K562 (cell line): ENCODE measurements around the gene CAMK1D. TPM values are rescaled to one million over a fixed set of nuclear protein-coding genes. Genes with fewer than 3 reads are reported as not detected.
A peak's percentile ranks its signal among the peaks of the same experiment; 100 is the strongest.

Source experiments
- ATAC-seq: fragments of 200-7000 bp; cut with Tn5 transposase; 3 replicates; pipeline ENCODE4 v1.9.1; 2020; ENCODE audit warnings: moderate library complexity
- BruUV-seq: library from RNA; stranded (reverse); fragments of 400-500 nt; replicated peaks from 2 replicates; lab custom pipeline; 2021; lab: Mats Ljungman, UMichigan
- CTCF ChIA-PET: fragments of 300-600 bp; formaldehyde crosslinking; extraction: SDS; loops from one replicate; lab custom pipeline; 2021; ENCODE audit warnings: low intra/inter-chr PET ratio; lab: Yijun Ruan, JAX
- POLR2A ChIA-PET: fragments of 300-600, 350-650 bp; sonication (Branson Sonifier 250); formaldehyde crosslinking; extraction: SDS; loops from one replicate; lab custom pipeline; 2021; ENCODE audit warnings: antibody characterized with exemption, inconsistent platforms; lab: Yijun Ruan, JAX
- DNase-seq, 4 experiments: peaks; one replicate each; pipeline versions ENCODE4 v3.0.0 to v3.0.0-alpha.2; 2011 to 2018; ENCODE audit warnings: low spot score in 3 of 4, mixed read lengths in 3 of 4; ENCODE audit errors: extremely low read depth in 1 of 4
- FAIRE-seq: peaks from 2 replicates; lab custom pipeline; 2011; peaks lifted over from hg19 to GRCh38; lab: Jason Lieb, UNC
- H2AFZ ChIP-seq: 2 replicates; pipeline ENCODE4 v1.6.0; 2011; ENCODE audit warnings: low read depth, low read length, control low read depth, inconsistent platforms
- H3K27ac ChIP-seq: fragments of 200-600 bp; 3 replicates; pipeline ENCODE4 v1.8.0; 2011; ENCODE audit warnings: low read depth, mild to moderate bottlenecking, control low read depth, inconsistent platforms, low read length, moderate library complexity, mixed read lengths; ENCODE audit errors: extremely low read depth
- H3K27me3 ChIP-seq, 2 experiments: fragments of 300-600 bp in 1 of 2; 2 replicates in 1 of 2; 3 replicates in 1 of 2; pipeline versions ENCODE4 v1.6.0 to v1.8.0; 2011; ENCODE audit warnings: inconsistent platforms in 2 of 2, low read length in 2 of 2, mild to moderate bottlenecking in 1 of 2, mixed read lengths in 1 of 2, moderate library complexity in 1 of 2; ENCODE audit not compliant: control insufficient read depth in 2 of 2, insufficient read depth in 2 of 2
- H3K36me3 ChIP-seq: fragments of 300-600 bp; 3 replicates; pipeline ENCODE4 v1.8.0; 2011; ENCODE audit warnings: mild to moderate bottlenecking, low read length, inconsistent platforms; ENCODE audit not compliant: control insufficient read depth, insufficient read depth
- H3K4me1 ChIP-seq, 2 experiments: fragments of 200-600 bp in 1 of 2; replicated peaks in 1 of 2; 2 replicates in 1 of 2; 3 replicates in 1 of 2; pipeline versions ENCODE4 v1.5.1 to v1.8.0; 2011; ENCODE audit warnings: inconsistent platforms in 2 of 2, low read length in 2 of 2, mild to moderate bottlenecking in 1 of 2, mixed read lengths in 1 of 2, moderate library complexity in 1 of 2; ENCODE audit not compliant: control insufficient read depth in 2 of 2, insufficient read depth in 2 of 2
- H3K4me2 ChIP-seq: 2 replicates; pipeline ENCODE4 v1.6.1; 2011; ENCODE audit warnings: low read length, control low read depth, inconsistent platforms, mixed read lengths; ENCODE audit not compliant: insufficient read depth
- H3K4me3 ChIP-seq: fragments of 200-600 bp; sonication (generic), shearing (Covaris generic); 2 replicates; pipeline ENCODE4 v1.5.1; 2016; ENCODE audit warnings: control low read depth, inconsistent platforms
- H3K79me2 ChIP-seq: fragments of 200-600 bp; 3 replicates; pipeline ENCODE4 v1.8.0; 2011; ENCODE audit warnings: low read length, inconsistent platforms; ENCODE audit not compliant: control insufficient read depth, insufficient read depth
- H3K9ac ChIP-seq, 2 experiments: 2 replicates each; pipeline versions ENCODE4 v1.6.0 to v1.6.1; 2011; ENCODE audit warnings: low read depth in 2 of 2, low read length in 2 of 2, control low read depth in 1 of 2, inconsistent platforms in 1 of 2, mild to moderate bottlenecking in 1 of 2, mixed read lengths in 1 of 2; ENCODE audit not compliant: insufficient read depth in 1 of 2
- H3K9me1 ChIP-seq: one replicate; pipeline ENCODE4 v1.6.0; 2011; ENCODE audit warnings: inconsistent platforms, mild to moderate bottlenecking, low read length, moderate library complexity; ENCODE audit not compliant: control insufficient read depth, insufficient read depth
- H3K9me3 ChIP-seq: replicated peaks from 2 replicates; pipeline ENCODE4 v1.5.1; 2011; ENCODE audit warnings: low read depth, low read length, inconsistent platforms; ENCODE audit not compliant: control insufficient read depth, insufficient read depth
- H4K20me1 ChIP-seq: replicated peaks from 2 replicates; pipeline ENCODE4 v1.6.1; 2011; ENCODE audit warnings: low read length, inconsistent platforms, mixed read lengths; ENCODE audit not compliant: control insufficient read depth, insufficient read depth
- BHLHE40 ChIP-seq: IDR thresholded peaks from 2 replicates; pipeline ENCODE4 v1.6.1; 2011; ENCODE audit warnings: low read length, improper control_type of control experiment
- CEBPG ChIP-seq, 3 experiments: fragments of 200-800 bp in 1 of 3; sonication (Bioruptor generic) in 1 of 3; sonication (generic) in 1 of 3; formaldehyde crosslinking in 1 of 3; IDR thresholded peaks in 2 of 3; conservative IDR thresholded peaks in 1 of 3; 2 replicates each; pipeline versions ENCODE4 v1.6.1 to v1.8.0; 2016 to 2022; ENCODE audit warnings: missing compliant biosample characterization in 2 of 3, missing genetic modification characterization in 2 of 3, mild to moderate bottlenecking in 1 of 3, missing genetic modification reagents in 1 of 3
- CTCF ChIP-seq, 3 experiments: IDR thresholded peaks in 2 of 3; conservative IDR thresholded peaks in 1 of 3; 2 replicates each; pipeline ENCODE4 v1.5.1; 2011 to 2012; ENCODE audit warnings: low read length in 3 of 3, mild to moderate bottlenecking in 3 of 3, control low read depth in 2 of 3, improper control_type of control experiment in 1 of 3, inconsistent platforms in 1 of 3, low read depth in 1 of 3, mixed read lengths in 1 of 3, moderate library complexity in 1 of 3; ENCODE audit not compliant: insufficient read depth in 2 of 3
- ERF ChIP-seq: fragments of 450-650 bp; formaldehyde crosslinking; IDR thresholded peaks from 2 replicates; pipeline ENCODE4 v1.4.0; 2020; ENCODE audit warnings: mild to moderate bottlenecking, mixed read lengths
- NR0B1 ChIP-seq: fragments of 450-650 bp; IDR thresholded peaks from one replicate; pipeline ENCODE4 v1.6.1; 2018; ENCODE audit warnings: mild to moderate bottlenecking, moderate library complexity; ENCODE audit not compliant: partially characterized antibody
- USF1 ChIP-seq: sonication (generic); formaldehyde crosslinking; IDR thresholded peaks from 2 replicates; pipeline ENCODE4 v1.9.0; 2022; ENCODE audit warnings: mild to moderate bottlenecking, missing genetic modification reagents
- ZNF407 ChIP-seq: fragments of 450-650 bp; IDR thresholded peaks from 2 replicates; pipeline ENCODE4 v1.6.1; 2016; ENCODE audit warnings: low read depth
- WGBS: fragments of 100-300 bp; shearing (Covaris generic); methylation state at CpG from one replicate; pipeline ENCODE4 v1.1.6; 2016; ENCODE audit warnings: low coverage, mixed read lengths; ENCODE audit not compliant: insufficient coverage; ENCODE audit errors: missing lambda C conversion rate; 5-methylcytosine and 5-hydroxymethylcytosine counted together
- in situ Hi-C: fragments of 300-500 bp; cut with MboI; formaldehyde crosslinking; loops from 4 replicates; pipeline ENCODE4 v1.15.0; 2018; ENCODE audit warnings: inconsistent platforms, mixed read lengths
- intact Hi-C: fragments of 100-400 bp; cut with micrococcal nuclease; formaldehyde crosslinking; loops from 2 replicates; pipeline ENCODE4 v1.14.2; 2022
- polyA plus RNA-seq, 8 experiments: library from polyadenylated mRNA; depleted of rRNA in 4 of 8; stranded (reverse) in 5 of 8; unstranded in 3 of 8; fragments of >200 nt; fragmentation: Nextera tagmentation in 2 of 8; fragmentation: Illumina TruSeq in 1 of 8; extraction: Ambion mirVana in 2 of 8; extraction: Trizol in 1 of 8; gene quantifications; 2 replicates each; pipeline versions ENCODE4 v1.2.1 to v1.2.3, GENCODE V29; 2011 to 2014; ENCODE audit warnings: inconsistent platforms in 1 of 8, missing spikeins in 1 of 8
- total RNA-seq, 7 experiments: library from RNA; depleted of rRNA in 6 of 7; stranded (reverse); fragments of >200 nt in 6 of 7; fragmentation: Illumina TruSeq in 2 of 7; extraction: Trizol in 2 of 7; gene quantifications; 2 replicates each; pipeline versions ENCODE4 v1.2.1 to v1.2.3, GENCODE V29; 2011 to 2021; ENCODE audit warnings: low replicate concordance in 1 of 7

CAMK1D gene
- total and polyA plus RNA-seq, 9 of the 15 experiments (the other 6 are each of a cell fraction or from before 2014, with no cell fraction given): 0.12 to 0.24 (median 0.20) TPM; not detected in 5

GRCh38 chr10:12549297-12549696 lies 199.9 kb downstream of the CAMK1D start (continued):
- TF ChIP-seq CTCF (IDR thresholded peaks at IDR 0.05 in 2 of 3, conservative IDR thresholded peaks at IDR 0.05 in 1 of 3; ENCODE audit: insufficient read depth in 2 of 3, low read depth in 1 of 3, low read length in 3 of 3) (peak in 2 of 3 experiments; percentile 30 to 41; a peak in 3 of 6 replicates), USF1 (peak; percentile 20; the same call in 1 of the 2 replicates), BHLHE40 (peak; percentile 63)

GRCh38 chr10:12550994-12551393 lies 201.6 kb downstream of the CAMK1D start:
- DNase-seq (no peak), ATAC-seq (no peak), FAIRE-seq (no peak)
- no peaks in the 10 kb centered on the region for H3K9me3 ChIP-seq
- intact Hi-C loops: no loop called here
- no peak overlapping the region for H3K9ac ChIP-seq
- no peak overlapping the region for H3K4me3 ChIP-seq
- H4K20me1 ChIP-seq: 0 out of 2 replicates have a peak, but pooled peaks cover 3% of the 10 kb centered on the region
- H3K9me1 ChIP-seq: no peaks in the 10 kb centered on the region
- in situ Hi-C loops: no loop called here
- 0% methylated on average over 8 of the region's 8 CpGs for WGBS
- no peaks in the 10 kb centered on the region for H3K36me3 ChIP-seq
- ChIA-PET POLR2A (no interaction called here), CTCF (no interaction called here)
- peaks cover 17 to 48% of the 10 kb centered on the region in 2 experiments for H3K27me3 ChIP-seq
- H3K27ac ChIP-seq: no peak overlapping the region
- H3K4me1 ChIP-seq: no peaks in the 10 kb centered on the region
- H3K4me2 ChIP-seq: no peak overlapping the region
- BruUV-seq: no TSS peak
- H3K79me2 ChIP-seq: no peaks in the 10 kb centered on the region
- H2AFZ ChIP-seq: no peak overlapping the region
- TF ChIP-seq ZNF407 (no peak), CEBPG (CRISPR knock-in tag; IDR thresholded peaks at IDR 0.05) (no peak), CEBPG (tag; conservative IDR thresholded peaks at IDR 0.05 in 1 of 2, IDR thresholded peaks at IDR 0.05 in 1 of 2) (no peak), NR0B1 (no peak), ERF (no peak)
